ENCODE results near the gene DHRSX.
"Not testable (repeated sequence)": the region's sequence is repeated elsewhere in the genome, so short reads cannot be mapped to it uniquely, and the experiment has no call there.

Gene DHRSX

DNA sequence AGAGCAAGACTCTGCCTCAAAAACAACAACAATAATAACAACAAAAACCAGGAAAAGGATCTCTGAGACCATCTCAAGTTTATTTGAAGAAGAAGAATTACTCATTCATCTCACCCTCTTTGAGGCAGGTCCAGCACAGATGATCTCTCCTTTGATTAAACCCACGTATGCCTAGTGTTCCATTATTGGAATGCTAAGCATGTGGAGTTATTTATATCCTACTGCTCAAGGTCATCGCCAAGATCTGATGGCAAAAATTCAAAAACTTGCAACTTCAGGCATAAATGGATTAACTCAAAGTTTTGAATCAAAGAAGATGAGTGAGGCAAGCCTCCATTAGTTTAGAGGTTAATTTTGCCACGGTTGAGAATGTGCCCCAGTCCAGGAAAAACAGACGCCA is 184.2 kb downstream of the DHRSX start:
- no peak for DNase-seq (ENCODE audit: low read depth in 2 of 2)

DNA sequence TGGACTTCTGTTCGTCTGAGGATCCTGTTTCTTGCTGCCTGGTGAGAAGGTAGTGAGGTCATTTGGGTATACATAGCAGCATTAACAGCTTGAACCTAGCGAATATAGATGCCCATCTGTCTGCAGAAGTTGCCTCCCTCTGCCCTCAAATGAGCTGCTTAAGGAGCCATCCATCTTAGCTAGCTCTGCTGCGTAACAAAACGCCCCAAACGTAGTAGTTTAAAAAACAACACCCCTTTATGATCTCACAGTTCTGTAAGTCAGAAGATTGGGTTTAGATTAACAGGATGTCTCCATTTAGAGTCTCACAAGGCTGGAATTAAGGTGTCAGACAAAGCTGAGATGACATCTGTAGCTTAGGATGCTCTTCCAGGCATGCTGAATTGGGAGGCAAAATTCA is 185.3 kb downstream of the DHRSX start:
- no peak for DNase-seq (ENCODE audit: low read depth in 2 of 2)

DNA sequence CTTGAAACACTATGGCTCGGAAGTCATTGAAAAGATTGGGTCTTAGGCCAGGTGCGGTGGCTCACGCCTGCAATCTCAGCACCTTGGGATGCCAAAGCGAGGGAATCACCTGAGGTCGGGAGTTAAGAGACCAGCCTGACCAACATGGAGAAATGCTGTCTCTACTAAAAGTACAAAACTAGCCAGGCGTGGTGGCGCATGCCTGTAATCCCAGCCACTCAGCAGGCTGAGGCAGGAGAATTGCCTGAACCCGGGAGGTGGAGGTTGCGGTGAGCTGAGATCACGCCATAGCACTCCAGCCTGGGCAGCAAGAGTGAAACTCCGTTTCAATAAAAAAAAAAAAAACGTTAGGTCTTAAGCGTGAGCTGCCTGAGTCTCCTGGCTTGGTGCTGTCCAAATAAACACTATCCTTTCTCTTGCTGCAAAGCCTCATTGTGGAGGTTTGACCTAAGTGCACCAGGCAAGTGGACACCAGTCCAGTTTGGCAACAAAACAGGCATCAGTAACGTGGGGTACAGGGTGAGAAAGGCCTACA is 185.9 kb downstream of the DHRSX start:
- no peak for DNase-seq (ENCODE audit: low read depth in 2 of 2)

DNA sequence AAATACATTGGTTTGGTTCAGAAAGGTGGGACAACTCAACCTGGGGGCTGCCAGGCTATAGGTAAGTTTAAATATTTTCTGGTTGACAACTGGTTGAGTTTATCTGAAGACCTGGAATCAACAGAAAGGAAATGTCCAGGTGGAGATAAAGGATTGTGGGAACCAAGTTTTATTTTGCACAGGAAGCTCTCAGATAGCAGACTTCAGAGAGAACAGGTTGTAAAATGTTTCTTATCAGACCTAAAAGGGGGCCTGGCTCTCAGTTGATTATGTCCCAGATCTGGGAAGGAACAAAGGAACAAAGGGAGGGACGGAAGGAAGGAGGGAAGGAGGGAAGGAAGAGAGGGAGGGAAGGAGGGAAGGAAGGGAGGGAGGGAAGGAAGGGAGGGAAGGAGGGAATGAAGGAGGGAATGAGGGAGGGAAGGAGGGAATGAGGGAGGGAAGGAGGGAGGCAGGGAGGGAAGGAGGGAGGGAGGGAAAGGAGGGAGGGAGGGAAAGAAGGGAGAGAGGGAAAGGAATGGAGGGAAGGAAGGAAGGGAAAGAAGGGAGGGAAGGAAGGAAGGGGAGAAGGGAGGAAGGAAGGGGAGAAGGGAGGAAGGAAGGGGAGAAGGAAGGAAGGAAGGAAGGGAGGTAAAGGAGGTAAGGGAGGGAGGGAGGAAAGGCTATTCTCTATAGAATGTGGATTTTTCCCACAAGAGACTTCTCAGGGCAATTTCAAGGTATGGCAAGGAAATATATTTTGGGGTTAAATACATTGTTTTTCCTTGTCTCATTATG is 186.7 kb downstream of the DHRSX start:
- DNase-seq (ENCODE audit: low read depth in 2 of 2), result no peak

DNA sequence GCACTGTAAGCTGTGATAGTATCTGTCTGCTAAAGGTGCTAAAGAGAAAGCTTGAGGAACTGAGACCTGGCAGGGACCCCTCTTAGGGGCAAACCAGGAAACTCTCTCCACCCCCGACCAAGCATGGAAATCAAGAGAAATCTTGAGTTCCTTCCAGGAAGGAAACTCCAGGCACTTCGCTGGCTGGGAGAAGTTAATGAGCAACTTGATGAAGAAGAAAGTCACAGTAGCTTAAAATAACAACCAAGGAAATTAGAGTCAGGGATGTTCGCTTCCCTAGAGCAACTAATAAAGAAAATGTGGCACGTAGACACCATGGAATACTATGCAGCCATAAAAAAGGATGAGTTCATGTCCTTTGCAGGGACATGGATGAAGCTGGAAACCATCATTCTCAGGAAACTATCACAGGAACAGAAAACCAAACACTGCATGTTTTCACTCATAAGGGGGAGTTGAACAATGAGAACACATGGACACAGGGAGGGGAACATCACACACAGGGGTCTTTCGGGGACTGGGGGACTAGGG is 188.7 kb downstream of the DHRSX start:
- not testable (repeated sequence) for DNase-seq (ENCODE audit: low read depth in 2 of 2)

DNA sequence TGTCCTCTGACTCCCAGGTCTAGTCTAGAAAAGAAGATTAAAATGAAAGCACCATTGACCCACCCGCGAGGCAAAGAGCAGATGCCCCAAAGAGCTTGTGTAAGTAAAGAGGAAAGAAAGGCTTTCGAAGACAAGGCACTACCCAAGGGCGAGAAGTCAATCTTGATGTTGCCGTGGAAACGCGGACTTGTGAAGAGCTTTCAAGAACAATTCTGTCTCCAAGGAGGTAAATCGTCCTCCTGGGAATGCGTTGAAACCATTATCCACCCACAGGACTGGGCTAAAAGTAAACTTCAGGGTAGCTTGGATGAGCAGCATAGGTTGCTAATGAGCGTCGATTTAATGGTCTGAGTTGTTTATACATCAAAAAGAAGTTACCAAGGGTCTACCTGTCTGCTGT is 189.3 kb downstream of the DHRSX start:
- no peak for DNase-seq (ENCODE audit: low read depth in 2 of 2)

DNA sequence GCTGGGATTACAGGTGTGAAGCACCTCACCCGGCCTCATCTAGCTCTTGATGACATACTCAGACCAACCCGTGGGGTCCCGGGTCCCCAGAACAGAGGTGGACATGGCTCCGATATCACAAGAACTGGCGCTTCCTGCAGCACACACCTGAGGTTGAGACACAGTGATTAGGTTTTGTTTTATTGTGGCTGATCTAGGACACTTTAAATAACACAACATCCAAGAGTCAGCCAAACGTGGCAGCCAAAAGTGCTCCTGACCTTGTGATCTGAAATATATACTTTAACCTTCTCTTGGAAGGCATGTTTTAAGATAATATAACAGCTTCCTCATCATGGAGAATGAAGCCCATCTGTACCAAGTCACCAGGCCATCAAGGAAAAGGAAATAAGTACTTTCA is 198.9 kb downstream of the DHRSX start:
- no peak for DNase-seq (ENCODE audit: low read depth in 2 of 2)

DNA sequence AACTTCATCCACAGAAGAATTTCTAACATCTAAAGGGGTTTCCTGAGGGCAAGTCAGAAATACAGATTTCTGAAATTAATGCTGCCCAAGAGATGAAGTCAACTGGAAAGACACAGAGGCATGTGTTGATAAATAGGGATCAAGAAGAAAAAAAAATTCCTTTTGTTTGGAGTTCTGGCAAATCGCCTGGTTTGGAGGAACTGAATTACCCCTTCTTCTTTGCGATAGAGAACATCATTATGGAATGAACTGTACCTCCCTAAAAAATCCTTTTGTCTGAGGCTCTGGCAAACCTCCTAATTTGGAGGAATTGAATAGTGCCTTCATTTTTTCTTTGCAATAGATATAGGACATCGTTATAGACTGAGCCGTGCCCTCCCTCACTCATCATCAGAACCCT is 200.9 kb downstream of the DHRSX start:
- no peak for DNase-seq (ENCODE audit: low read depth in 2 of 2)

DNA sequence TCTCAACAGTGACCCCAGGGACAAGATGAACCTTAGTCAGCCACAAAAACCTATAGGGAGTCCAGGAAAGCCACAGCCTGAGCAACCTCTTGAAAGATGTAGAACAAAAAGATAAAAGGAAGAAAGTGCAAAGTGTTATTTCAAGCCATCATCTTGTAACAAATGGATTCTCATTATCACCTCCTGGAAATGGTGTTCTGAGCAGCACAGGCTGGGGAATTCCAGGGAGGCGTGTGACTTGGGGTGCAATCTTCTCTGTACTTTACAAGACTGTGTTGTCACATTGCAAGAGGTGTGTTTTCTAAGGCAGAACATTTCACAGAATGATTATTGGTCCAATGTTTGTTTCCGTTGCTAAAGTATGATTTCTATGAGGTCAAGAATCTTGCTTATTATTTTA is 214.0 kb downstream of the DHRSX start:
- DNase-seq (ENCODE audit: low read depth in 2 of 2), result no peak

DNA sequence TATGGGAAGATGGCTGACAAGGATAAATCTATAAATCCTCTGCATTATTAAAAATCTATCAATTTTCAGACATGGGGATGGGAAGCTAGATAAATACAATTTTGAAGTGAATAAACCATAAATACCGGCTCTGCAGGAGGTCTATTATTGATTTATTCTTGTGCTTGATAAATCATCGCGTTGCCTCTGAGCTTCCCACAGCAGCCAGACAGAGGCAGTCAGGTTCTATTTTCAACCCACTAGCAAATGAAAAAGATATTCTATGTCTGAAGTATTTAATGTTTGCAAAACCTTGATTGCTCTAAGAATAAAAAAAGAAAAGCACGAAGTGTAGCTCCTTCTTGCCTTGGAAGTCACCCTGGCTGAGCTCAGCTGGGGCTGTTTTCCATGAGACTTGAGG is 216.2 kb downstream of the DHRSX start:
- no peak for DNase-seq (ENCODE audit: low read depth in 2 of 2)

DNA sequence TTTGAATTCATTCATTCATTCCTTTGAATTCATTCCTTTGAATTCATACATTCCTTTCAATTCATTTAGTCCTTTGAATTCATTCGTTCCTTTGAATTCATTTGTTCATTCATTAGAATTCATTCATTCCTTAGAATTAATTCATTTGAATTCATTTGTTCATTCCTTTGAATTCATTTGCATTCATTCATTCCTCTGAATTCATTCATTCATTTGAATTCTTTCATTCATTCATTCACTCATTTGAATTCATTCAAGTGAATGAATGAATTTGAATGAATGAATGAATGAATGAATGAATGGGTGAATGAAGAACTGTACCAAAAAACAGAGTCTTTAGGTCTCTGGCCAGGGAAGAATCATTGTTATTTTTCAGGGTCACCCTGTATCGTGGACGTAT is 216.6 kb downstream of the DHRSX start:
- DNase-seq (ENCODE audit: low read depth in 2 of 2), result no peak

DNA sequence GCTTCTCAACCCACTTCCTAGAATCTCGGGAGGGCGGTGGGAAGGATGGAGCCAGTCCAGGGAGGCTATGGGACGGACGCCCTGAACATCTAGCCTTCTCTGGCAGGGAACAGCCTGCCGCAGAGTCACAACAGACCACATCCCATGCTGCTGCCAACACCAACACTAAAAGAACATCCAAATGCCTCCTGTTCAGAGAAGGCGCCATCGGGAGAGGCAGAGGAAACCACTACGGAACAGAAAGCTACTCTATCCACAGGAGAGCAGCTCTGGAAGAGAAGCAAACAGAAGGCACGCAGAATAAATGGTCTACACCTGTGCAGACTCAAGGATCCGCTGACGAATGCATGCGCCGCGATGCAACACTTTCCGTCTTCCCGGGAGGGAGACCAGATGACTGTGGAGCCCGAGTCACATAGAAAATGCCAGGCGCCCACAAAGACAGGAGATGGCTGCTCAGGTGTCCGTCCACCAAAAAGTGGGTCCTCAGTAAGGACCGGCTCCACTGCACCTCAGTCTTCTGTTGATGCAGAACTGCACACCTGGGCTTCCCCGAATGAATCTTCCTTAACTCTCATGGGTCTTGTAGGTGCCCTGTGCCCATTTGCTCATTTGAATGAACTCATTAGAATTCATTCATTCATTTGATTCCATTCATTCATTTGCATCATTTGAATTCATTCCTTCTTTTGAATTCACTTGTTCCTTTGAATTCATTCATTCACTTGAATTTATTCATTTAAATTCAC is 217.5 kb downstream of the DHRSX start:
- no peak for DNase-seq (ENCODE audit: low read depth in 2 of 2)

DNA sequence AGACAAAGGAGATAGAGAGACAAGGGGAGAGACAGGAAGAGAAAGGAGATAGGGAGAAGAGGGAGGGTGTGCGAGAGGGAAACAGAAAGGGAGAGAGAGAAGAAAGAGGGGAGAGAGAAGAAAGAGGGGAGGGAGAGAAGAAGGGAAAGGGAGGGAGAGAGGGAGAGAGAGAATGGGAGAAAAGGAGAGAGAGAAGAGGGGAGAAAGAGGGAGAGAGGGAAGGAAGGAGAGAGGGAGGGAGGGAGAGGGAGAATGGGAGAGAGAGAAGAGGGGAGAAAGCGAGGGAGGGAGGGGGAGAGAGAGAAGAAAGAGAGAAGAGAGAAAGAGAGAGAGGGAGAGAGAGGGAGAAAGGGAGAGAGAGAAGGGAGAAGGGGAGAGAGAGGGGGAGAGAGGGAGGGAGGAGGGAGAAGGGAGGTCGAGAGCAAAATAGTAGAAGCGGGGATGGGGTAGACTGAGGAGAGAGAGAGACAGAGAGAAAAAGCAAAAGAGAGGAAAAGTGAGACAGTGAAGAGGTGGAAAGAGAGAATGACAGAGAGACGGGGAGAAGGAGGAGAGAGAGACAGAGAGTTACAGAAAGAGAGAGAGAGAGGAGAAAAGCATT is 218.2 kb downstream of the DHRSX start:
- DNase-seq (ENCODE audit: low read depth in 2 of 2), result no peak

DNA sequence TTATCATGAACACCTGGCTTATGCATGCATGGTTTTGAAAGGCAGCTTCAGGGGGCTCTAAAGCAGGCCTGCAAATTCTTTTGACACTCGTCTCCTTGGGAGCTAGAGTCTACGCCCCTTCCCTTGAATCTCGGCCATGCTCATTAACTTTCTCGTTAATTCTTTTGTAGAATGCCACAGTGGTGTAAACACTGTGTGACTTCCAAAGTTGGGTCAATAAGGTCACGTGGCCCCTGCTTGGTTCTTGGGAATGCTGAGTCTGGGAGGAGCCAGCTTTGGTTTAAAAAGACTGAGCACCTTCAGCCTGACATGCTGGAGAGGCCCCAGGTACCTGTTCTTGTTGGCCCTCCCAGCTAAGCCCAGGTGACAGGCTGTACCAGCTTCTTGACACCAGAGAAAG is 228.4 kb downstream of the DHRSX start:
- DNase-seq (ENCODE audit: low read depth in 2 of 2), result no peak

DNA sequence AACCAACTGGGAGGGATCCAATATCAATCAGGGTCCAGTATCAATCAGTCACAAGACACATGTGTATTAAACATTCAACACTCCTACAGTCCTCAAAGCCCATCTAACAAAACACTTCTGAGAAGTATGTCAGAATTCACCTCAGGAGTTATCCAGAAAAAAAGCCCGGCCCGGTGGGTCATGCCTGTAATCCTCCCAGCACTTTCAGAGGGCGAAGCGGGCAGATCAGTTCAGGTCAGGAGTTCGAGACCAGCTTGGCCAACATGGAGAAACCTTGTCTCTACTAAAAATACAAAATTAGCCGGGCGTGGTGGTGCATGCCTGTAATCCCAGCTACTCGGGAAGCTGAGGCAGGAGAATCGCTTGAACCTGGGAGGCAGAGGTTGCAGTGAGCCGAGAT is 229.2 kb downstream of the DHRSX start:
- not testable (repeated sequence) for DNase-seq (ENCODE audit: low read depth in 2 of 2)

DNA sequence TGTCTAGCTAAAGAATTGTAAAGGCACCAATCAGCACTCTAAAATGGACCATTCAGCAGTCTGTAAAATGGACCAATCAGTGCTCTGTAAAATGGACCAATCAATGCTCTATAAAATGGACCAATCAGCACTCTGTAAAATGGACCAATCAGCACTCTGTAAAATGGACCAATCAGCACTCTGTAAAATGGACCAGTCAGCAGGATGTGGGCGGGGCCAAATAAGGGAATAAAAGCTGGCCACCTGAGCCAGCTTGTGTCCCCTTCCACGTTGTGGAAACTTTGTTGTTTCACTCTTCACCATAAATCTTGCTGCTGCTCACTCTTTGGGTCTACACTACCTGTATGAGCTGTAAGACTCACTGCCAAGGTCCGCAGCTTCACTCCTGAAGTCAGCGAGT is 230.0 kb downstream of the DHRSX start:
- DNase-seq (ENCODE audit: low read depth in 2 of 2), result not testable (repeated sequence)

DNA sequence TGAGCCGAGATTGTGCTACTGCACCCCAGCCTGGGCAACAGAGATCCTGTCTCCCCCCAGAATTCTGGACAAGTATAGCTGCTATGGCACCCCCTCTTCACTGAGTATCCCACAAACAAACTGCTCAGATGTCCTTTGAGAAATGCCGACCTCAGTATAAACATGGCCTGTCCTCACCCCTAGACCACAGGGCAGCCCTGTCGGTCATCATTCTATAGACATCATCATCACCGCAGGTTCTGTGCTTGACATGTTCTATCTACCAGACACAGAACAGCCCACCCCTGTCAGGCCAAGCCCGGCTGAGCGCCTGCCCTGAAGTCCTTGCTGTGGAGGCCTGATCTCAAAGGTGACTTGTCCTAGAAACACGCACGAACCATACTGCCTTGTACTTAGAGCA is 232.9 kb downstream of the DHRSX start:
- no peak for DNase-seq (ENCODE audit: low read depth in 2 of 2)

DNA sequence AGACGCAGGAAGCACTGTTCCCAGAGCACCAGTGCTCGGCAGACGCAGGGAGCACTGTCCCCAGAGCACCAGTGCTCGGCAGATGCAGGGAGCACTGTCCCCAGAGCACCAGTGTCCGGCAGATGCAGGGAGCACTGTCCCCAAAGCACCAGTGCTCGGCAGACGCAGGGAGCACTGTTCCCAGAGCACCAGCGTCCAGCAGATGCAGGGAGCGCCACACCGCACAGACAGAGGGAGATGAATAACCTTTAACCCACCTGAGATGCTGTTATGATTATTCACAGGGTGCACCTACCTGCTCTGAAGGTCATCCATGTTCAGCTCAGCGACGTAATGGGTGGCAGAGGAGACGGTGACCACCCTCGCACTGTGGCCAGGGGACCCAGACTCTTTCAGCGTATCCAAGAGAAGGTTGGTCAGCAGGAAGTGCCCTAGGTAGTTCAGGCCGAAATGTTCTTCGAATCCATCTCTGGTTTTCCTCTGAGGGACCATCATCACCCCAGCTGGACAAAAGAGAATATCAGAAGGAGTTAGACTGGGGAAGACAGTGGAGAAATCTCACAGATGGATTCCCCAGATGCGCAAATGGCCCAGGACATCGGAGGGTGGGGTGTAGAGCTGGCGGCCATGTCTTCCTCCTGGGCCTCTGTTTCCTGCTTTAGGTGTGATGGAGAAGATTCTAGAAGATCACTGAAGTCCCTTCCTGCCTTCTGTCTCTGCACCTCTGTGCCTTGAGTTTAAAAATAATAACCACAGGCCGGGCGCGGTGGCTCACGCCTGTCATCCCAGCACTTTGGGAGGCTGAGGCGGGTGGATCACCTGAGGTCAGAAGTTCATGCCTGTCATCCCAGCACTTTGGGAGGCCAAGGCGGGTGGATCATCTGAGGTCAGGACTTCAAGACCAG is 234.1 kb downstream of the DHRSX start:
- no peak for DNase-seq (ENCODE audit: low read depth in 2 of 2)

DNA sequence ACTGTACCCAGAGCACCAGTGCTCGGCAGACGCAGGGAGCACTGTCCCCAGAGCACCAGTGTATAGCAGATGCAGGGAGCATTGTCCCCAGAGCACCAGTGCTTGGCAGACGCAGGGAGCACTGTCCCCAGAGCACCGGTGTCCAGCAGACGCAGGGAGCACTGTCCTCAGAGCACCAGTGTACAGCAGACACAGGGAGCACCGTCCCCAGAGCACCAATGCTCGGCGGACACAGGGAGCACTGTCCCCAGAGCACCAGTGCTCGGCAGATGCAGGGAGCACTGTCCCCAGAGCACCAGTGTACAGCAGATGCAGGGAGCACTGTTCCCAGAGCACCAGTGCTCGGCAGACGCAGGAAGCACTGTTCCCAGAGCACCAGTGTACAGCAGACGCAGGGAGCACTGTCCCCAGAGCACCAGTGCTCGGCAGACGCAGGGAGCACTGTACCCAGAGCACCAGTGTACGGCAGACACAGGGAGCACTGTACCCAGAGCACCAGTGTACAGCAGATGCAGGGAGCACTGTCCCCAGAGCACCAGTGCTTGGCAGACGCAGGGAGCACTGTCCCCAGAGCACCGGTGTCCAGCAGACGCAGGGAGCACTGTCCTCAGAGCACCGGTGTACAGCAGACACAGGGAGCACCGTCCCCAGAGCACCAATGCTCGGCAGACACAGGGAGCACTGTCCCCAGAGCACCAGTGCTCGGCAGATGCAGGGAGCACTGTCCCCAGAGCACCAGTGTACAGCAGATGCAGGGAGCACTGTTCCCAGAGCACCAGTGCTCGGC is 234.9 kb downstream of the DHRSX start:
- not testable (repeated sequence) for DNase-seq (ENCODE audit: low read depth in 2 of 2)

DNA sequence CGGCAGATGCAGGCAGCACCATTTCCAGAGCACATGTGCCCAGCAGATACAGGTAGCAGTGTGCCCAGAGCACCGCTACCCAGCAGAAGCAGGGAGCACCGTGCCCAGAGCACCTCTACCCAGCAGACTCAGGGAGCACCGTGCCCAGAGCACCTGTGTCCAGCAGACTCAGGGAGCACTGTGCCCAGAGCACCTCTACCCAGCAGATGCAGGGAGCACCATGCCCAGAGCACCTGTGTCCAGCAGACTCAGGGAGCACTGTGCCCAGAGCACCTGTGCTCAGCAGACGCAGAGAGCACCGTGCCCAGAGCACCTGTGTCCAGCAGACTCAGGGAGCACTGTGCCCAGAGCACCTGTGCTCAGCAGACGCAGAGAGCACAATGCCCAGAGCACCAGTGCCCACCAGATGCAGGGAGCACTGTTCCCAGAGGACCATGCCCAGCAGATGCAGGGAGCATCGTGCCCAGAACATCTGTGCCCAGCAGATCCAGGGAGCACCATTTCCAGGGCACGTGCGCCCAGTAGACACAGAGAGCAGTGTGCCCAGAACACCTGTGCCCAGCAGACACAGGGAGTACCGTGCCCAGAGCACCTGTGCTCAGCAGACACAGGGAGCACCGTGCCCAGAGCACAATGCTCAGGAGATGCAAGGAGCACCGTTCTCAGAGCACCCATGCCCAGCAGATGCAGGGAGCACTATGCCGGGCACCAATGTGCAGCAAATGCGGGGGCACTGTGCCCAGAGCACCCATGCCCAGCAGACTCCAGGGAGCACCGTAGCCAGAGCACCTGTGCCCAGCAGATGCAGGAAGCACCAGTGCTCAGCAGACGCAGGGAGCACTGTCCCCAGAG is 236.4 kb downstream of the DHRSX start:
- DNase-seq (ENCODE audit: low read depth in 2 of 2), result no peak
